H9 (cell line): Measurements from ENCODE around the gene POLR2J. TPM values are rescaled to one million over a fixed set of nuclear protein-coding genes. Genes with fewer than 3 reads are reported as not detected.
"Not testable (repeated sequence)": the region's sequence is repeated elsewhere in the genome, so short reads cannot be mapped to it uniquely, and the experiment has no call there.

Source experiments
- DNase-seq: peaks from one replicate; pipeline ENCODE4 v3.0.0-alpha.2; 2017
- H2AFZ ChIP-seq: one replicate; pipeline ENCODE4 v1.6.1; 2013; ENCODE audit warnings: mild to moderate bottlenecking, low read length, control low read depth, moderate library complexity
- H2AK5ac ChIP-seq: 2 replicates; pipeline ENCODE4 v1.6.1; 2013; ENCODE audit warnings: low read length, control low read depth, mixed read lengths; ENCODE audit not compliant: insufficient read length
- H2BK120ac ChIP-seq: one replicate; pipeline ENCODE4 v1.6.1; 2013; ENCODE audit warnings: low read depth, mild to moderate bottlenecking, low read length, control low read depth, inconsistent platforms; ENCODE audit not compliant: poor library complexity, severe bottlenecking
- H2BK12ac ChIP-seq: 2 replicates; pipeline ENCODE4 v1.6.1; 2013; ENCODE audit warnings: low read length, control low read depth, mixed read lengths, low read depth; ENCODE audit not compliant: insufficient read length
- H2BK15ac ChIP-seq: 2 replicates; pipeline ENCODE4 v1.6.1; 2013; ENCODE audit warnings: low read depth, low read length, control low read depth
- H2BK20ac ChIP-seq: one replicate; pipeline ENCODE4 v1.6.1; 2013; ENCODE audit warnings: low read depth, mild to moderate bottlenecking, low read length, control low read depth, inconsistent platforms; ENCODE audit not compliant: poor library complexity, severe bottlenecking
- H2BK5ac ChIP-seq: 2 replicates; pipeline ENCODE4 v1.6.1; 2013; ENCODE audit warnings: low read length, control low read depth, mixed read lengths; ENCODE audit not compliant: insufficient read length
- H3K14ac ChIP-seq: 2 replicates; pipeline ENCODE4 v1.6.1; 2013; ENCODE audit warnings: low read length, control low read depth; ENCODE audit not compliant: insufficient read depth
- H3K18ac ChIP-seq: 2 replicates; pipeline ENCODE4 v1.6.1; 2013; ENCODE audit warnings: low read depth, mild to moderate bottlenecking, mixed read lengths, low read length, control low read depth; ENCODE audit not compliant: insufficient read length
- H3K23ac ChIP-seq: 2 replicates; pipeline ENCODE4 v1.6.1; 2013; ENCODE audit warnings: low read length, control low read depth, mixed read lengths, low read depth; ENCODE audit not compliant: insufficient read length
- H3K23me2 ChIP-seq: 2 replicates; pipeline ENCODE4 v1.6.1; 2013; ENCODE audit warnings: low read depth, mild to moderate bottlenecking, mixed read lengths, low read length, control low read depth; ENCODE audit not compliant: insufficient read length, poor library complexity, severe bottlenecking
- H3K27ac ChIP-seq: 2 replicates; pipeline ENCODE4 v1.5.1; 2013; ENCODE audit warnings: low read length, control low read depth, mixed read lengths, low read depth; ENCODE audit not compliant: insufficient read length
- H3K27me3 ChIP-seq: 2 replicates; pipeline ENCODE4 v1.6.1; 2013; ENCODE audit warnings: low read length, control low read depth, inconsistent platforms; ENCODE audit not compliant: insufficient read depth
- H3K4ac ChIP-seq: 2 replicates; pipeline ENCODE4 v1.6.1; 2013; ENCODE audit warnings: low read depth, mild to moderate bottlenecking, control low read depth, inconsistent platforms, low read length, moderate library complexity
- H3K4me1 ChIP-seq: 2 replicates; pipeline ENCODE4 v1.6.1; 2013; ENCODE audit warnings: low read length, control low read depth, inconsistent platforms; ENCODE audit not compliant: insufficient read depth
- H3K4me2 ChIP-seq: 2 replicates; pipeline ENCODE4 v1.6.1; 2013; ENCODE audit warnings: low read length, control low read depth, mixed read lengths; ENCODE audit not compliant: insufficient read length, insufficient read depth
- H3K56ac ChIP-seq: 2 replicates; pipeline ENCODE4 v1.6.1; 2013; ENCODE audit warnings: low read depth, mild to moderate bottlenecking, mixed read lengths, low read length, control low read depth; ENCODE audit not compliant: insufficient read length
- H3K79me1 ChIP-seq: 2 replicates; pipeline ENCODE4 v1.6.1; 2013; ENCODE audit warnings: low read depth, mild to moderate bottlenecking, moderate library complexity, low read length, control low read depth, inconsistent platforms; ENCODE audit not compliant: insufficient read depth, poor library complexity, severe bottlenecking
- H3K79me2 ChIP-seq: 2 replicates; pipeline ENCODE4 v1.6.1; 2013; ENCODE audit warnings: low read length, control low read depth, inconsistent platforms; ENCODE audit not compliant: insufficient read depth
- H3K9ac ChIP-seq: 2 replicates; pipeline ENCODE4 v1.6.1; 2013; ENCODE audit warnings: low read length, control low read depth, mixed read lengths; ENCODE audit not compliant: insufficient read length; ENCODE audit errors: extremely low read depth
- H3K9me3 ChIP-seq: one replicate; pipeline ENCODE4 v1.6.1; 2013; ENCODE audit warnings: low read depth, low read length, inconsistent platforms; ENCODE audit not compliant: control insufficient read depth
- H3T11ph ChIP-seq: one replicate; pipeline ENCODE4 v1.6.1; 2013; ENCODE audit warnings: mild to moderate bottlenecking, low read length, control low read depth, inconsistent platforms
- H4K20me1 ChIP-seq: one replicate; pipeline ENCODE4 v1.6.1; 2013; ENCODE audit not compliant: control insufficient read depth, insufficient read length, insufficient read depth
- H4K5ac ChIP-seq: 2 replicates; pipeline ENCODE4 v1.6.1; 2013; ENCODE audit warnings: low read depth, mild to moderate bottlenecking, mixed read lengths, low read length, control low read depth; ENCODE audit not compliant: insufficient read length
- H4K8ac ChIP-seq: replicated peaks from 2 replicates; pipeline ENCODE4 v1.6.1; 2013; ENCODE audit warnings: low read length, control low read depth, mixed read lengths, low read depth; ENCODE audit not compliant: insufficient read length
- H4K91ac ChIP-seq: 2 replicates; pipeline ENCODE4 v1.6.1; 2013; ENCODE audit warnings: low read depth, mild to moderate bottlenecking, moderate library complexity, mixed read lengths, low read length, control low read depth; ENCODE audit not compliant: insufficient read length
- H3K27ac Mint-ChIP-seq, 3 experiments: 2 replicates in 2 of 3; 3 replicates in 1 of 3; pipeline ENCODE4 v1.8.0; 2020 to 2021; ENCODE audit warnings: mixed read lengths in 3 of 3, mild to moderate bottlenecking in 1 of 3, moderate library complexity in 1 of 3
- H3K27me3 Mint-ChIP-seq: 2 replicates; pipeline ENCODE4 v1.8.0; 2021; ENCODE audit warnings: low read depth, mild to moderate bottlenecking, moderate library complexity, mixed read lengths
- H3K36me3 Mint-ChIP-seq, 3 experiments: 2 replicates in 2 of 3; 3 replicates in 1 of 3; pipeline ENCODE4 v1.8.0; 2020 to 2021; ENCODE audit warnings: low read depth in 3 of 3, mixed read lengths in 3 of 3; ENCODE audit not compliant: insufficient read depth in 1 of 3
- H3K4me1 Mint-ChIP-seq, 2 experiments: 2 replicates each; pipeline ENCODE4 v1.8.0; 2020; ENCODE audit warnings: mixed read lengths in 2 of 2
- H3K4me3 Mint-ChIP-seq, 2 experiments: 2 replicates in 1 of 2; 3 replicates in 1 of 2; pipeline ENCODE4 v1.8.0; 2020 to 2021; ENCODE audit warnings: mild to moderate bottlenecking in 2 of 2, mixed read lengths in 2 of 2, moderate library complexity in 1 of 2
- H3K9me3 Mint-ChIP-seq, 2 experiments: 2 replicates in 1 of 2; 3 replicates in 1 of 2; pipeline ENCODE4 v1.8.0; 2020; ENCODE audit warnings: mild to moderate bottlenecking in 2 of 2, mixed read lengths in 2 of 2, moderate library complexity in 1 of 2
- WGBS: extraction: QIAGEN DNeasy Blood & Tissue Kit; methylation state at CpG from one replicate; pipeline ENCODE4 v1.1.7; 2013; ENCODE audit warnings: missing lambda C conversion rate, low lambda C conversion rate, mixed read lengths; ENCODE audit not compliant: insufficient read length; ENCODE audit errors: extremely low coverage; 5-methylcytosine and 5-hydroxymethylcytosine counted together
- total RNA-seq: library from RNA; stranded (reverse); gene quantifications from 2 replicates; pipeline ENCODE4 v1.2.1, GENCODE V29; 2021

Gene POLR2J
- total RNA-seq, 1 experiment from 2014 or later: 58.5 TPM

DNA sequence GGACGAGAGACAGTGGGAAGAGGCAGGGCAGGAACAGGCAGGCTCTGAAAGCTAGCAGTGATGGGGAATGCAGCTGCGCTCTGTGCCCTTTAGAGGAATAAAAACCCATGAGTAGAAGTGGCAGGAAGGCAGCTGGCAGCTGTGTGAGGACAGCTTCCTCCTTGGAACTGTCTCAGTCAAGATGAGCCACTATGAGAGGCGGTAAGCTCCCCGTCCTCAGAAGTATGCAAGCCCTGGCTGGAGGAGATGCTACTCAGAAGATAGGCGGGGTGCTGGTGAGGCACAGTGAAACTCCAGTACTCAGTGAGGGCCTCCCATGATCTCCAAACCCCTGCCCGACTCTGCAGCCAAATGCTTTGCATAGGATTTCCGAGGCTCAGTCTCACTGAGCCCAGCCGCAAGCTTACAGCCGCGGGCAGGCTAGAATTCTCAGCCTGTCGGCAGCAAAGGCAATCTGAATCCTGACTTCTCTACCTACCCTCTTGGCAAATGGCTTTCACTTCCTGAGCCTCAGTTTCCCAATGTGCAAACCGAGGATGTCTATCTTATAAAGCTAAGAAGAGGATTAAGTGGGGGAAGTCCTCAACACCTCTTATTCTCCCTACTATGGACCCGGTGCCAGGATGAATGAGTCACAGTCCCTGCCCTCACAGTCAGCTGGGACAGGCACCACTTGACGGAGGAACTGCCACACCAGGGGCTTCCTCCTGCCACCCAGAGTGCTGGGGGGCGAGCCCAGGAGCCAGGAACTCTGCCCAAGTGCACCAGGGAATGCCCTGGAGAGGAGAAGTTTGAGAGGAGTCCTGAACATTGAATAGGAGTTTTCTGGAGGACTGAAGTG, 36.4 kb upstream of the POLR2J start:
- not testable (repeated sequence) for H3K4me2 ChIP-seq

GRCh38 chr7:102512642-102513221, 34.0 kb upstream of the POLR2J start:
- not testable (repeated sequence) for H2BK15ac ChIP-seq, H3K4ac ChIP-seq, H3K23me2 ChIP-seq, H4K5ac ChIP-seq, H3K23ac ChIP-seq, H3T11ph ChIP-seq, H3K4me1 ChIP-seq, H3K27ac ChIP-seq, H3K56ac ChIP-seq, H3K36me3 Mint-ChIP-seq, H3K79me1 ChIP-seq, H4K20me1 ChIP-seq, H3K27me3 ChIP-seq, H3K27me3 Mint-ChIP-seq, H3K9me3 Mint-ChIP-seq, H2BK20ac ChIP-seq, H3K9ac ChIP-seq, H2BK12ac ChIP-seq, H4K8ac ChIP-seq, H3K14ac ChIP-seq, H3K79me2 ChIP-seq, H4K91ac ChIP-seq, H2BK5ac ChIP-seq, H3K27ac Mint-ChIP-seq, H2AK5ac ChIP-seq, H3K4me1 Mint-ChIP-seq, H2BK120ac ChIP-seq, H3K9me3 ChIP-seq, H3K4me2 ChIP-seq, H2AFZ ChIP-seq
- H3K18ac ChIP-seq: peak overlapping the region; percentile 64
- H3K4me3 Mint-ChIP-seq: peak overlapping the region in 1 of 2 experiments; percentile 50; a peak in 2 of 5 replicates
- WGBS: no CpG with 5 or more reads among the region's 5 CpGs
- peak; percentile 65 for DNase-seq

More for the DNA sequence above, 36.4 kb upstream of the POLR2J start:
- H3K9me3 ChIP-seq, H3K9me3 Mint-ChIP-seq, H2BK5ac ChIP-seq, H3K4me1 Mint-ChIP-seq, H3K79me2 ChIP-seq, H4K5ac ChIP-seq, H3K36me3 Mint-ChIP-seq, H3T11ph ChIP-seq, H2BK20ac ChIP-seq, H4K91ac ChIP-seq, H2BK12ac ChIP-seq, H3K4ac ChIP-seq, H3K27me3 Mint-ChIP-seq, H3K14ac ChIP-seq, H3K79me1 ChIP-seq, H2AFZ ChIP-seq, H3K27me3 ChIP-seq, H3K27ac Mint-ChIP-seq, H3K9ac ChIP-seq, DNase-seq, H4K20me1 ChIP-seq, H3K4me3 Mint-ChIP-seq, H3K18ac ChIP-seq, H4K8ac ChIP-seq, H3K23me2 ChIP-seq, H3K4me1 ChIP-seq, H2BK15ac ChIP-seq, H3K27ac ChIP-seq, H3K23ac ChIP-seq, H3K56ac ChIP-seq, H2BK120ac ChIP-seq, H2AK5ac ChIP-seq: not testable (repeated sequence)
- no CpG with 5 or more reads among the region's 15 CpGs for WGBS
